HepG2 (cell line): ENCODE results near the gene HEPHL1. TPM values are rescaled to one million over a fixed set of nuclear protein-coding genes. Genes with fewer than 3 reads are reported as not detected.

Experiments used
- ATAC-seq: fragments of 200-7000 bp; cut with Tn5 transposase; 3 replicates; pipeline ENCODE4 v1.9.1; 2020; ENCODE audit warnings: mild to moderate bottlenecking, moderate library complexity
- BruUV-seq: library from RNA; stranded (reverse); fragments of 400-500 nt; replicated peaks from 2 replicates; lab custom pipeline; 2021; lab: Mats Ljungman, UMichigan
- CTCF ChIA-PET: fragments of 300-600 bp; formaldehyde crosslinking; extraction: SDS; loops from one replicate; lab custom pipeline; 2021; ENCODE audit warnings: low total read pairs, inconsistent platforms, low intra/inter-chr PET ratio; lab: Yijun Ruan, JAX
- POLR2A ChIA-PET: fragments of 350-600 bp; sonication (Branson Sonifier 250); formaldehyde crosslinking; loops from one replicate; lab custom pipeline; 2020; ENCODE audit warnings: antibody characterized with exemption, inconsistent platforms; lab: Yijun Ruan, JAX
- DNase-seq: peaks from one replicate; pipeline ENCODE4 v3.0.0-alpha.2; 2015; ENCODE audit warnings: low spot score
- FAIRE-seq: peaks from 3 replicates; lab custom pipeline; 2011; peaks lifted over from hg19 to GRCh38; lab: Jason Lieb, UNC
- H2AFZ ChIP-seq: one replicate; pipeline ENCODE4 v1.6.1; 2011; ENCODE audit warnings: low read length, inconsistent platforms
- H3K27ac ChIP-seq: fragments of 300-600 bp; 3 replicates; pipeline ENCODE4 v1.8.0; 2011; ENCODE audit warnings: mixed run types, mild to moderate bottlenecking, mixed read lengths, low read length, inconsistent platforms; ENCODE audit not compliant: insufficient read depth; ENCODE audit errors: extremely low read length
- H3K27me3 ChIP-seq, 2 experiments: fragments of 200-600 bp in 1 of 2; 2 replicates in 1 of 2; 3 replicates in 1 of 2; pipeline versions ENCODE4 v1.6.0 to v1.8.0; 2011; ENCODE audit warnings: low read length in 2 of 2, mild to moderate bottlenecking in 2 of 2, moderate library complexity in 2 of 2, inconsistent platforms in 1 of 2; ENCODE audit not compliant: insufficient read depth in 2 of 2, control insufficient read depth in 1 of 2
- H3K36me3 ChIP-seq, 2 experiments: fragments of 200-600 bp in 1 of 2; replicated peaks in 1 of 2; 2 replicates in 1 of 2; 3 replicates in 1 of 2; pipeline versions ENCODE4 v1.5.1 to v1.8.0; 2011; ENCODE audit warnings: low read length in 2 of 2, inconsistent platforms in 1 of 2; ENCODE audit not compliant: insufficient read depth in 2 of 2, control insufficient read depth in 1 of 2
- H3K4me1 ChIP-seq: 2 replicates; pipeline ENCODE4 v1.5.1; 2012; ENCODE audit warnings: low read length, inconsistent platforms; ENCODE audit not compliant: insufficient read depth
- H3K4me2 ChIP-seq: 2 replicates; pipeline ENCODE4 v1.6.0; 2011; ENCODE audit warnings: low read depth, low read length, inconsistent platforms
- H3K4me3 ChIP-seq, 3 experiments: fragments of 200-600 bp in 1 of 3; sonication (generic), shearing (Covaris generic) in 1 of 3; replicated peaks in 1 of 3; 2 replicates each; pipeline ENCODE4 v1.5.1; 2011 to 2016; ENCODE audit warnings: low read length in 3 of 3, inconsistent platforms in 2 of 3, low read depth in 2 of 3, mild to moderate bottlenecking in 2 of 3, control low read depth in 1 of 3, mixed read lengths in 1 of 3; ENCODE audit not compliant: insufficient read depth in 1 of 3
- H3K79me2 ChIP-seq: one replicate; pipeline ENCODE4 v1.6.1; 2011; ENCODE audit warnings: low read length, inconsistent platforms; ENCODE audit not compliant: insufficient read depth
- H3K9ac ChIP-seq: 2 replicates; pipeline ENCODE4 v1.6.0; 2011; ENCODE audit warnings: mild to moderate bottlenecking, low read depth, low read length, inconsistent platforms; ENCODE audit not compliant: insufficient read depth
- H3K9me3 ChIP-seq: 2 replicates; pipeline ENCODE4 v1.5.1; 2012; ENCODE audit warnings: mild to moderate bottlenecking, low read length
- H4K20me1 ChIP-seq: 2 replicates; pipeline ENCODE4 v1.6.0; 2011; ENCODE audit warnings: inconsistent platforms, mild to moderate bottlenecking, low read length, moderate library complexity; ENCODE audit not compliant: insufficient read depth
- AGO1 ChIP-seq: fragments of 200-400 bp; formaldehyde crosslinking; IDR thresholded peaks from 2 replicates; pipeline ENCODE4 v1.6.1; 2017; ENCODE audit warnings: mild to moderate bottlenecking, low read depth, low read length, moderate library complexity; ENCODE audit not compliant: poor library complexity, severe bottlenecking
- ATF2 ChIP-seq: sonication (generic); formaldehyde crosslinking; IDR thresholded peaks from 2 replicates; pipeline ENCODE4 v1.4.0; 2020; ENCODE audit warnings: missing genetic modification reagents
- BCL6 ChIP-seq: IDR thresholded peaks from 2 replicates; pipeline ENCODE4 v1.6.1; 2016; ENCODE audit warnings: missing genetic modification reagents, missing compliant biosample characterization
- ELF3 ChIP-seq: IDR thresholded peaks from 2 replicates; pipeline ENCODE4 v1.6.1; 2016; ENCODE audit warnings: missing genetic modification reagents, missing compliant biosample characterization
- GFI1 ChIP-seq: sonication (generic); formaldehyde crosslinking; IDR thresholded peaks from 2 replicates; pipeline ENCODE4 v1.5.0; 2020; ENCODE audit warnings: missing genetic modification reagents, mild to moderate bottlenecking, borderline replicate concordance
- HNF4G ChIP-seq, 2 experiments: sonication (generic) in 1 of 2; formaldehyde crosslinking in 1 of 2; IDR thresholded peaks; 2 replicates each; pipeline versions ENCODE4 v1.4.0 to v1.6.1; 2011 to 2020; ENCODE audit warnings: borderline replicate concordance in 2 of 2, low read depth in 2 of 2, mild to moderate bottlenecking in 2 of 2, low read length in 1 of 2, missing genetic modification reagents in 1 of 2, moderate library complexity in 1 of 2
- IRF2 ChIP-seq: IDR thresholded peaks from 2 replicates; pipeline ENCODE4 v1.6.1; 2018; ENCODE audit warnings: missing genetic modification reagents, missing compliant biosample characterization
- NCOA1 ChIP-seq: sonication (generic); formaldehyde crosslinking; IDR thresholded peaks from 2 replicates; pipeline ENCODE4 v1.9.0; 2021; ENCODE audit warnings: missing genetic modification reagents
- NCOA2 ChIP-seq: sonication (generic); formaldehyde crosslinking; IDR thresholded peaks from 2 replicates; pipeline ENCODE4 v1.8.0; 2022; ENCODE audit warnings: inconsistent platforms
- ONECUT2 ChIP-seq: sonication (generic); formaldehyde crosslinking; IDR thresholded peaks from 2 replicates; pipeline ENCODE4 v1.4.0; 2020; ENCODE audit warnings: missing genetic modification reagents
- PHF21A ChIP-seq: sonication (generic); formaldehyde crosslinking; IDR thresholded peaks from 2 replicates; pipeline ENCODE4 v1.5.0; 2020; ENCODE audit warnings: mild to moderate bottlenecking, missing genetic modification reagents
- POLR2G ChIP-seq: fragments of 200-400 bp; formaldehyde crosslinking; IDR thresholded peaks from 2 replicates; pipeline ENCODE4 v1.6.1; 2018; ENCODE audit warnings: mild to moderate bottlenecking, low read depth, low read length, moderate library complexity
- RARA ChIP-seq: IDR thresholded peaks from 2 replicates; pipeline ENCODE4 v1.6.1; 2016; ENCODE audit warnings: missing genetic modification reagents, missing compliant biosample characterization
- TARDBP ChIP-seq: sonication (generic); formaldehyde crosslinking; IDR thresholded peaks from 2 replicates; pipeline ENCODE4 v1.8.0; 2022; ENCODE audit warnings: mild to moderate bottlenecking, missing genetic modification reagents
- TFE3 ChIP-seq: IDR thresholded peaks from 2 replicates; pipeline ENCODE4 v1.6.1; 2016
- ZFP1 ChIP-seq: IDR thresholded peaks from 2 replicates; pipeline ENCODE4 v1.6.1; 2016
- ZMYM4 ChIP-seq: sonication (generic); formaldehyde crosslinking; IDR thresholded peaks from 2 replicates; pipeline ENCODE4 v1.8.1; 2023; ENCODE audit warnings: mild to moderate bottlenecking, missing genetic modification reagents
- ZNF674 ChIP-seq: sonication (generic); formaldehyde crosslinking; IDR thresholded peaks from 2 replicates; pipeline ENCODE4 v1.5.0; 2020; ENCODE audit warnings: low read depth, mild to moderate bottlenecking, missing genetic modification reagents
- ZNF737 ChIP-seq: sonication (generic); formaldehyde crosslinking; IDR thresholded peaks from 2 replicates; pipeline ENCODE4 v1.5.0; 2020; ENCODE audit warnings: missing genetic modification reagents, mild to moderate bottlenecking, borderline replicate concordance
- WGBS: methylation state at CpG from one replicate; pipeline ENCODE4 v1.1.6; 2017; ENCODE audit warnings: low lambda C conversion rate; 5-methylcytosine and 5-hydroxymethylcytosine counted together
- in situ Hi-C: cut with HindIII; loops from 2 replicates; pipeline ENCODE4 v1.10.0; 2017; ENCODE audit warnings: low pct_unique_long_range_greater_than_20kb; ENCODE audit not compliant: extremely low pct_ligation_motif_present
- intact Hi-C: fragments of 100-400 bp; cut with micrococcal nuclease; formaldehyde crosslinking; loops from one replicate; pipeline ENCODE4 v1.10.0; 2022; ENCODE audit not compliant: unreplicated experiment
- polyA plus RNA-seq, 8 experiments: library from polyadenylated mRNA; depleted of rRNA in 3 of 8; stranded (reverse) in 7 of 8; unstranded in 1 of 8; fragments of >200 nt; fragmentation: Illumina TruSeq in 4 of 8; extraction: Trizol in 4 of 8; gene quantifications; 2 replicates each; pipeline versions ENCODE4 v1.2.1 to v1.2.3, GENCODE V29; 2011 to 2016; ENCODE audit warnings: low read depth in 4 of 8, missing spikeins in 1 of 8, mixed read lengths in 1 of 8; ENCODE audit not compliant: insufficient read depth in 1 of 8
- total RNA-seq, 5 experiments: library from RNA; depleted of rRNA; stranded (reverse); fragments of >200 nt; fragmentation: Illumina TruSeq; extraction: Trizol; gene quantifications; 2 replicates each; pipeline ENCODE4 v1.2.3, GENCODE V29; 2016; ENCODE audit warnings: low read depth in 1 of 5

The HEPHL1 gene
- total and polyA plus RNA-seq, 2 of the 13 experiments (the other 11 are each of a cell fraction or from before 2014, with no cell fraction given) = 0.04 to 0.05 TPM

DNA sequence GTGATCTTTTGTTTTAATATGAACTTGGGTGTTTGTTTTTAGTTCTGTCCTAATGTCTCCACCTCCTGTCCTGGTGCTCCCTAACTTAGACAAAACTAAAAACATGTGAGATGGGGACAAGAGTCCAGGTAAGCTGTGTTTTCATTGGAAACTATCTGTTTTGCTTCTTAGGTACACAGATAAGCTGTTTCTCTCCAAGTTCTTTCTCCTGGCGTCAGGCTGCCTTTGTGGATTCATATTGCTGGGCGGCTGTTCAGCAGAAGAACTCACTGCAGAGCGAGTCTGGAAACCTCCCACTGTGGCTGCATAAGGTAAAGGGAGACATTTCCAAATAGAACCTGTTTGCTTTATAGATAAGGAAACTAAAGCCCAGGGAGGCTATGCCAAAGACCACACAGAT, 132.2 kb downstream of the HEPHL1 start:
- peaks cover 34% of the 10 kb centered on the region for H3K79me2 ChIP-seq
- ATAC-seq (peak; percentile 84), FAIRE-seq (peak; percentile 47), DNase-seq (peak; percentile 86)
- peak overlapping the region in 2 of 3 experiments; percentile 16 to 20; a peak in 3 of 6 replicates for H3K4me3 ChIP-seq
- ChIA-PET POLR2A (interaction anchor here (1.5 to 4.4 kb wide), 2 partner anchors 25 to 412 kb away, joined by 3 to 30 read pairs; partner anchors contain the start of genes C11orf54, PANX1 and TAF1D), CTCF (no interaction called here)
- H2AFZ ChIP-seq = no peak overlapping the region
- H3K4me2 ChIP-seq = peak overlapping the region; percentile 68
- BruUV-seq = no TSS peak
- H3K27ac ChIP-seq = peak overlapping the region; percentile 74
- no peaks in the 10 kb centered on the region; the same call in 1 of the 2 replicates for H4K20me1 ChIP-seq
- 0% methylated on average over 2 of the region's 3 CpGs for WGBS
- in situ Hi-C loops = no loop called here
- H3K4me1 ChIP-seq = peaks cover 62% of the 10 kb centered on the region
- intact Hi-C loops = loop anchor here (2.0 kb wide), 1 partner anchor 25 kb away; the partner anchor contains the start of gene PANX1
- H3K9me3 ChIP-seq = no peaks in the 10 kb centered on the region
- H3K9ac ChIP-seq = peak overlapping the region; percentile 20; the same call in 1 of the 2 replicates
- no peaks in the 10 kb centered on the region for H3K27me3 ChIP-seq
- peaks cover 0 to 2% of the 10 kb centered on the region in 2 experiments; a peak in 3 of 5 replicates for H3K36me3 ChIP-seq
- TF ChIP-seq ZMYM4 (CRISPR knock-in tag) (peak; percentile 67), ZNF737 (CRISPR knock-in tag) (no peak), IRF2 (0 out of 2 replicates have a peak, but pooled peaks have one; percentile 32), HNF4G (IDR thresholded peaks at IDR 0.05; ENCODE audit: borderline replicate concordance, low read depth, low read length) (peak; percentile 36; the same call in 1 of the 2 replicates), HNF4G (CRISPR knock-in tag; IDR thresholded peaks at IDR 0.05; ENCODE audit: borderline replicate concordance, low read depth) (no peak), ELF3 (CRISPR knock-in tag) (peak; percentile 17; the same call in 1 of the 2 replicates), ATF2 (CRISPR knock-in tag) (0 out of 2 replicates have a peak, but pooled peaks have one; percentile 8), RARA (CRISPR knock-in tag) (peak; percentile 29; the same call in 1 of the 2 replicates), PHF21A (peak; percentile 48; the same call in 1 of the 2 replicates), TARDBP (CRISPR knock-in tag) (peak; percentile 59; the same call in 1 of the 2 replicates), ZNF674 (no peak), ONECUT2 (no peak), BCL6 (CRISPR knock-in tag) (peak; percentile 46; the same call in 1 of the 2 replicates), GFI1 (CRISPR knock-in tag) (no peak), POLR2G (no peak), AGO1 (no peak), NCOA2 (CRISPR knock-in tag) (peak; percentile 44; the same call in 1 of the 2 replicates), TFE3 (peak; percentile 53; the same call in 1 of the 2 replicates), NCOA1 (CRISPR knock-in tag) (peak; percentile 40; the same call in 1 of the 2 replicates), ZFP1 (0 out of 2 replicates have a peak, but pooled peaks have one; percentile 68)
